GM21526 (cell line): ENCODE measurements around the gene L3MBTL4.

Experiments used
- ATAC-seq: cut with Tn5 transposase; IDR thresholded peaks from one replicate; pipeline ENCODE4 v1.9.1; 2021; ENCODE audit warnings: moderate library complexity; ENCODE audit not compliant: unreplicated experiment, low FRiP score

L3MBTL4 gene

DNA sequence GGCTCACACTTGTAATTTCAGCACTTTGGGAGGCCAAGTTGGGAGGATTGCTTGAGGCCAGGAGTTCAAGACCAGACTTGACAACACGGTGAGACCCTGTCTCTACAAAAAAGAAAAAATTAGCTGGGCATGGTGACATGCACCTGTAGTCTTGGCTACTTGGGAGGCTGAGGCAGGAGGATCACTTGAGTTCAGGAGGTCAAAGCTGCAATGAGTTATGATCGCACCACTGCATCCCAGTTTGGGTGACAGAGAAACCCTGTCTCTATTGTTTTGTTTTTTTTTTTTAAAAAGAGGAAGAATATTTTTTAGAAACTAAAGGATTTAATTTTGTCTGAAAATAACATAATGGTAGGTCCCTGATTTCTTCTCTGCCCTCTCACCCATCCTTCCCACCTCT lies 440.0 kb downstream of the L3MBTL4 start:
- ATAC-seq, result no peak

DNA sequence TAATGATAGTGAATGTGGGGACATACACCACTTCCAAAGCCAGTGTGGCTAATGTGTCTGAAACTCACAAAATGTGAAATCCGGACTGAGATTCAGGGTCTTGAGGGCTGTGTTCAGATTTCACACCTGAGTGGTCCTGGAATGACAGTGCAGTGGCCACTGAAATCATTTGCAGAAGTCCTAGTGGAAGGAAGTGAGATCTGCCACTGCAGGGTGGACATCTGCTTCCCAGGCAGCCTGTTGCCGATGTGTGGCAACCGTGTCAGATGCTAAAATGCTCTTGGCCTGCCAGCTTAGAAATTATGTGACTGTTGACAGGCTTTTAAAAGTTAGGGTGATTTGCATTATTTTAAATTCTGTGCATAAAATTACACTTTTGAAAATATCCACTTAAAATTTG lies 441.6 kb downstream of the L3MBTL4 start:
- ATAC-seq, result no peak

DNA sequence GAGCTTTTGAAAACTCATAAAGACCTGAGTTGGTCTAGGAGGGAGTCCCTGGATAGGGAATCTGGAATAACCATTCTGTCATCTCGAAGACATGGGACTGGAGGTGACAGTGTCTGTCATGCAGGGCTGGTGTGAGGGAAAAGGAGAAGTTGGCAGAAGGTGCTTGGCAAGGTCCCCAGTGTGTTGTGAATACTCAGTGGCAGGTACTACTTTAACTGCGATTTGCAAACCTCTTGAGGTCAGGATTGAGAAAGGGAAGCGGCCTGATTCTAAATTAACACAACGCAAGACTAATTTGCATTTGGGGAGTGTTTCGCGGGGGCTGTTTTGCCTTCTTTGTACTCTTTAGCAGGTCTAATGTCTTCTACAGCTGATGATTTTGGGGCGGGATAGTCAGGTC lies 442.4 kb downstream of the L3MBTL4 start:
- ATAC-seq, result peak; percentile 49

DNA sequence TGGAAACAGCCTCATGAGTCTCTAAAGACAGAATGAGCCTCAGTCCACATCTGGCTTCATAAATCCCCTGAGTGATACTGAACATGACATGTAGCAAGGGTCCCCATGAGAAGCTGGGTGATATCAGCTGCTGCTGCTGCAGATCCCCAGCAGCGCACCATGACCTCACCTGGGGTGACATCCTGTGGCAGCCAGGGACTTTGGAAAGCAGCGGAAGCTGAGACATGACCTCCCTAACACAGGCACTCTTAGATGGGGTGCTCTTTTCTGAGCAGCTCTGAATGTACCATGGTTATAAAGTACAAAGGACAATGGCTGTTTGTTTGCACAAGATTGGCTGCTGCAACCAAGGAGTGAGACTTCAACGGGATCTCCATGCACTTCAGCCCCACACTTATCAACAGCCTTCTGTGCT lies 444.7 kb downstream of the L3MBTL4 start:
- ATAC-seq, result no peak

DNA sequence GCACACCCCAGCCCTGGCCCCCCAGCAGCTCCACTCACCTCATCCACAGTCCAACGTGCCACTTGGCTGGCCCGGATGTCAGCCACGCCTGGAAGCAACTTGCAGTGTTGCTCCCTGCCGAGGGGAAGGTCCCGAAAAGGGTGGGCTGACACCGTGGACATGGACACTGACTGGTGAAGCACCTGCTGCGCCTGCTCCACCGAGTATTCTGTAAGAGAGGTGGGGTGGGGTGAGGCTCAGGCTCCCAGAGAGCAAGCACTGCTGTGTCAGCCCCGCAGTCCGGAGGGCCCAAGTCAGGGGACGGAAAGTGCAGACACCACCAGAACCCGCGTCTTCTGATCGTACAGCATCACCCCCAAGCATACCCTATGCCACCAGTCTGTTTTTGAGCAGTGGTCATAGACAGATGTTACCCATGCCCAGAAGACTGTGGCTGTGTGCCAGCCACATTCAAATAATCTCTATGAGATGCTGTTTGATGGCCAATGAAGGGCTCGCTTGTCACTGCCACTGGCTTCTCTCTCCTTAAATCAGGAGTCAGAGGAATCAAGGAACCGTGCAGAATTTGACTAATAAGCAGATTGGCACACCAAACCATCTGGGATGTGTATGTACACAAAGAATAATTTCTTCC lies 445.2 kb downstream of the L3MBTL4 start:
- ATAC-seq, result no peak

DNA sequence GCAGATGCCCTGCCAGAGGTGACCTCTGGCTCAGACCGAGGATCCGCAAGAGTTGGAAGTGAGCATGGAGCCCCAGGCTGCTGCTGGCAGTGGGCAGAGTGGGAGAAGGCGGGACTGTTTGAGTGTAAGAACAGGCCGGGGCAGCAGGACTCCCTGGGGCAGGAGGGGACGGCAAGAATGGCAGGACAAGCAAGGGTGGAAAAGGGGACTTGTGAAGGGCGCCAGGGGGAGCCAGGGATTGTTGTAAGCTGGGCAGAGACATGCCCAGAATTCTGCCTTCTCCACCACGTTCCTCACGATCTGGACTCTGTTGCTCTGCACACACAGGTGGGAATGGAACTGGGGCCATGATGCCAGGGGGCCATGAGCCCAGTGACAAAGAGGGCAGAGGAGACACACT lies 447.0 kb downstream of the L3MBTL4 start:
- no peak for ATAC-seq

DNA sequence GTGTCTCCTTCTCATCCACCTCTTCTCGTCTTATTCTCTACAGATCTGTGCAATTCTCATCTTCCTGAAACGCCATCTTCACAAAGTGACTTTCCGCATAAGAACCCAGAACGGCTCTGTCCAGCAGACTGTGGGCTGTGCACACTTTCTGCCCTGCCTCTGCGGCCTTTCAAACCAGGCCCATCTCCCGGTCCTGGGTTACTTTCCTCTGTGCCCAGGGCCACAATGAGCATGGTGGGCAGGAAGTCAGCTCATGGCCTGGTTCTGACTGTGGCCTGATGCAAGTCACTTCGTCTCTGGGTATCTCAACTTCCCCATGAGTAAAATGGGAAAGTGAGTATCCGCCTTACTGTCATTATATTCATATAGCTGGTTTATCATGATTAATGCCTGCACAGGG lies 447.7 kb downstream of the L3MBTL4 start:
- ATAC-seq, result no peak

DNA sequence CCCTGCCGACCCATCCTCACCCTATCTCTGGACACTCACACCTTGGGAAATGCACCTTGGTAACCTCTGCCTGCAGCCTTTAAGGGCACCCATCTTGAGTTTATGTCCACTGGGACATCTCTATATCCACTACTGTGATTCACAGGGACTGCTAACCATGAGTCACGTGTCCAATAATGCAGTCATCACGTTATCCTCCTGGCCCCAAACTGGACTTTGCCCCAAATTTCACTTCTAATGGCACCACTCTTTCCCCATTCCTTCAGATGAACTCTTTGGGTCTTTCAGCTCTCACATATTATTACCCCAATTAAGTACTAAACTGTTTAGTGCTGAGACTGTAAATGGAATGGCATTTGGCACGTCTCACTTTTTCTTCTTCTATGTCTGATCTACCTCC lies 448.2 kb downstream of the L3MBTL4 start:
- ATAC-seq, result no peak

DNA sequence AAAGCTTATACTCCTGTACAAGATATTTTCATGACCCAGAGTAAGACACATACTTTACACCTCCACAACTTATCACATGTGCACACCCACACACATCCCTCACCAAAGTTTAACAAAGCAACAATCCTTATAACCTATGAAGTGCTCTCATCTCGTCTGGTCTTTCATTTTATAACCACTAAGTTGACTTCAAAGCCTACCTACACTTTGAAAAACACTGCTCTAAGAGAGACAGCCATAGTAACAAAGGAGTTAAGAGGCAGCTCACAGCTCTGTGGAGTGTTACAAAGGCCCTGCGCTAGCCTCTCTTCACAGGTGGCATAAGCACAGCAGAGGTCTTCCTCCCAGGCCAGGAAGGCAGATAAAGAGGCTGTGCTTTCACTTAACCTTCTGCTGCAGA lies 449.7 kb downstream of the L3MBTL4 start:
- ATAC-seq, result no peak

DNA sequence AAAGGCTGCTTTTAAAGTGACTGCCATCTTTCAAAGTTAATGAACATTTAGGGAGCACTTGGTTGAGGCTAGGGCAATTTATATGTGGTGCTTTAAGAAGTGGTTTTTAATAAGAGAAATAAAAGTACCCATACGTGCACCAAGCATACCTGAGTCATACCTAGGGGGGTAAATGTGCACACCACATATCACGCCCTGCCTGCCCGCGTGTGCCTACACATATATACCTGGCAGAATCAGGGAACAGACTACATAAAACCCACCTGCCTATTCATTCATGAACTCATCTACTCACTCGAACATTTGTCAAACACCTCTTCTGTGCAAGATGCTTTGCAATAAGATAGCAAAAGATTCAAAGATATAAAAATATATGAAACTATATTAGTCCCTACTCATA lies 450.1 kb downstream of the L3MBTL4 start:
- ATAC-seq, result no peak

DNA sequence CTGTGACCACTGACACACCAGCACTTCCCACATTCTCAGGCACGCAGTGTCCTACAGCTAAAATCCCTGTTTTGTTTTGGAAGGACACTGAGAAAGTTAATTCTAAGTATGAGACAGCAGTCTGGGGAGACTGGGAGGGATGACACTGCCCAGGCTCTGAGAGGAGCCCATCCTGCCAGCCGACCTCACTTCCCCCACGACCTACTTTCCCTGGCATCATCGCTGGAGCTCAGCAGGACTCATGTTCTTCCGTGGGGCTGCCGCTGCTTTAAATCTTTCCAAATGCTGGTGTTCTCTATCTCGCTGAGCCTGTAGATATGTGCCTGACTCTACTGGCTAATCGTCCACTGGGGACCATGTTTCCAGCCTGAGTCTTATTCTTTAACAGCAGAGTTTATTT lies 450.6 kb downstream of the L3MBTL4 start:
- no peak for ATAC-seq

DNA sequence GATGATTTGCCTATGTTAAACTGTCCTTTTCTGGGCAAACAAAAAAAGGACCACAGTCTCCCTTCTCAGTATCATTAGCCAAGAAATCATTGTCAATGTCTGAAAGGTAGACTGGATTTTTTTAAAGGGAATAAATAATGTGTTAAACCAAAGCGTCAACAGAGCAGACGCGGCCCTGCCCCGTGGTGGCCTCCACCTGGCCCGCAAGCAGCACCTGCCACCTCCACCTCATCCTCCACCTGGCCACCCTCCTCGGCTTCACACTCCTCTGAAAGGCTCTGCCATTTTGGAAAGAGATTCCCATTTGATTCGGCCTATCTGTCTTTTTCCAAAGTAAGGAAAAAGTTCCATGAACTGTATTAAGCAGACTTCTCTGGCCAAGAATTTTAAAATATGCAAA lies 451.4 kb downstream of the L3MBTL4 start:
- ATAC-seq, result no peak

DNA sequence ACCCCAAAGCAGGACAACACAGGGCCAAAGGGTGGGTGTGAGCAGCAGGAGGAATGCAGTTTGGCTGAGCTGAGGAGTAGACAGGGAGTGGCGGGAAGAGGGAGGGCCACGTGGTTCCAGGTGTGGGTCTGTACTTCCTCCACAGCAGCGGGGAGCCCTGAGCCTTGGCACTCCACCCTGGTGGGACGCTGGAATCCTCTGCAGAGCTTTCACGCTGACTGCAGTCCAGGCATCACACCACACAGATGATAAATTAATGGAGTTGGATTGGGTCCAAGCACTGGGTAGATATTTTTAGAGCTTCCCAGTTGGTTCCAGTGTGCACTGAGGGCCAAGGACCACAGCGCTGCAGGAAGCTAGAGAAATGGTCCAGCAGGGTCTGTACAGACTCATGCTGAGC lies 452.3 kb downstream of the L3MBTL4 start:
- ATAC-seq, result no peak

DNA sequence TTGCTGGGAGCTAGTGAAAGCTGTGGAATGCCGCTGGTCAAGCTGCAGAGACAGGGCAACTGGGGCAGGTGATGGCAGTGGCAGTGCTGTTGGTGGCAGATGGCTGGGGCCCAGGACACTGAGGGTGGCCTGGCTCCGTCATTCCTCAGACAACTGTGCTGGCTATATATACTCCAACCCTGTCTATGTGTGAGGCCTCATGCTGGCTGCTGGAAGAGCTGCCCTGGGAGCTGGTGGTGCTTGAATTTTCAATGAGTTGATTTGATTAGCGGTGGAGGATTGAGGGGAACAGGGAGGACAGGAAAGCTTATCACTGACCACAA lies 452.9 kb downstream of the L3MBTL4 start:
- ATAC-seq, result no peak

DNA sequence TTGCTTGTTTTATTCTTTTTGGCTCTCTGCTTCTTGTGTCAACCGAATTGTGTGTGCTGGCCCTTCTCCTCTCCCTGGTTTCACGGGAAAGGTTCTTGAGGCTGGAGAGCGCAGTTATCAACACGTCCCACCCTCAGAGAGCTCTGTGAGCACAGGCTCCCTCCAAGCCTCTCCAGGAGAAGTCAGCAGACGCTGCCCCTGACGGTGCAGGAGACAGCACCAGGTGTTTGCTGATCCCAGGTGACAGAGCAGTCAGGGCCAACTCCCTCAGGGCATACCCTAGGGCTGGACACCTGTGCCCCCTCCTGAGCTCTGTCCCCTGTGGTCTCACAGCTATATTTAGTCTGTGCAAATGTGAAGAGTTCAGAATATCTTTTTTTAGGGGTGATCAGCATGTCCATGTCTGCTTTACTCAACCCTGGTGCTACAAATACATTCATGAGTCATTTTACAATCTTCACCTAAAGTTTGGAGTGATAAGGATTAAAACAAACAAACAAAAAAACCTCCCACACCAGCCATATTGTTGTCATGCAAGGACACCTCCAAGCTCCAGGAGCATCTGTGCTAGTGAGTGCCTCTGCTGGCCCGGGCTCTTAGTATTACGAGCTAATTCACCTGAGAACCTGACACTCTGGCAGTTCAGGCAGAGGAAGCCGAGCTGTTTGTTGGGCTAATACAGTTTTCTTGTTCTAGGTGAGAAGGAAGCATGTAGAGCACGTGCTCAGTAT lies 453.4 kb downstream of the L3MBTL4 start:
- ATAC-seq, result no peak

DNA sequence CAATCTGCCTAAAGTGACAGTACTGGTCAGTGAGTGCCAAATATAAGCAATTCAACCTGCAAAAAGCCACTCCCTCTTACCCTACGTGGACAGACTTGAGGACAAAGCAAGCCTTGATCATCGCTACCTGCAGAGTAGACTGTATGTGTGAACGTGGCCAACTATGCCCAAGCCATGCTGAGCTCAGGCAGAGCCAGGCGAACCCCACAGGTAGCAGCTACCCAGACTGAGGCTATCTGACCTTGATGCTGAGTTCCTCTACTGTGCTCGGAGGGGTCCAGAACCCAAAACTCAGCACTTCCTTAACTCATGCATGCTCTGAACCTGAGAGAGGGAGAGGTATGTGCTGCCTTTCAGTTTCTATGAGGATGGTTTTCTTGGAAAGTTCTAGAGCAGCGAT lies 455.9 kb downstream of the L3MBTL4 start:
- ATAC-seq, result no peak

DNA sequence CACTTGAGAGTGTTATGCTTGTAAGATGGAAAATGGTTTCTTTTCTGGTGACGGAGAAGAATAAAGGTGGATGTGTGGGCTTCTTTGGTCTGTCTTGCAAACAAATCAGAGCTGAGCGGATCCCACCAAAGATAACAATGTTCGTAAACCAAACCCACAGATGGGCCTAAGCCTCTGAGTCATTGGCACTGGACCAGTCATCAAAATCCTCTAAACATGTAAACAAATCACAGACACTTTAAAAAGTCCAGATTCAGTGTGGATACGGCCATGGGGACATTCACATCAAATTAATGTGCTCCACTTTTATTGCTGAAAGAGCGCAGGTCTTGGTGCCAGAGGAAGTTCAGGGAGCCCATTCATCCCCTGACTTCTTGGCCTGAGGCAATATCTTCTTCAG lies 458.9 kb downstream of the L3MBTL4 start:
- no peak for ATAC-seq

DNA sequence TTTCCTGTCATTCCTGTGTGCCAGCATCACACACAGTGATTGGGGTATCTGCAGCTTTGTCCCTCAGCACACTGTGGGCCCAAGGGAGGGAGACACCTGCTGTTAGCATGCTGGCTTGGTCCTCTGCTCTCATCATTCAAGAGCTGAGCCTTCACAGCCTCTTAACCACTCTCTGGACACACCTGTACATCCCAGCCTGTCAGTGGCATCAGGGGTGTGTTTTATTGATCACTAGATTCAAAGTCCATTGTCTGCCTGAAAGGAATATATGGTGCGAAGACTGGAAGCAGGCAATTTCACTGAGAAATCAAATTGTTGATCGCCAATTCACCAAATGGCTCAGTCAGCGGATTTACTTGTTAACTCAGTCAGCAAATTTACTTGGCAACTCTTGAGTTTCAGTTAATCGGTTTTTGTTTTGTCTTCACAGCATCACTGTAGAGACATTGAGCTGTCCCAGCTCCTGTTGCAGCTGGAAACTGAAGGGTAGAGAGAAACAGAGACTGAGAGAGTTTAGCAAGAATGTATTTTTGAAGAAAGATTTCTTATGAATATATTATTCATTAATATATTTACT lies 463.1 kb downstream of the L3MBTL4 start:
- no peak for ATAC-seq

DNA sequence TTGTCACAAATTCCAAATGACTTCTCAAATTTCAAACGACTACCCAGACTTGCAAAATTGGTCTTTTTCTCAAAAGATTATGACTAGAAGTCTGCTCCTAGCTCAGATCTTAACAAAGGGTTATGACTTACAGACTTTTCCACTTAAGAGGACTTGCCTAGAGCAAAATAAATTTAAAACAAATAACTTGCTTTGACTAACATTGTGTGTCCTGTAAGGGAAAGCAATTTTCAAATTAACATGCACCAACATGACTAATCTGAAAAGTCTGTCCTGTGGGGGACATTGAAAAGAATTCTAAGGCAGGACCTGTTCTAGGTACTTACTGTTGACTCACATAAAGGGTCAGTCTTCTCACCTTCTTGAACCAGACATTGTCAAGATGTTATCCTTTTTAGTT lies 465.9 kb downstream of the L3MBTL4 start:
- ATAC-seq, result no peak

DNA sequence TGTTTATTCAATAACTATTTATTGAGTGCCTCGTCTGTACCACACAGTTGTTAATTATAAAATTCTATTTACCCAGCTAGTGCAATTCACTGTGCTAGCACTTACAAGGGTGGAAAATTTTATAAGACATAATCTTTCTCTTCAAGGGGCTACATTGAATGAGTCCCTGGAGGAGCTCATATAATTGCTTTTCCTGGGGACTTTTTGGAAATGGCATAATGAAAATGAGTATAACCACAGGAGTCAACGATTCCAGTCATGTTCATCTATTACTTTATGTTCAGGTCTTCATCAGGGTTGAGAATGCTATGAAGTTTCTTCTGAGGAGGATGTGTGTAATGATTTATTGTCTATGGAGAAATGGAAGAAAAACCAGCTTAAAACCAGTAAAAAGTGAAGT lies 466.5 kb downstream of the L3MBTL4 start:
- no peak for ATAC-seq

DNA sequence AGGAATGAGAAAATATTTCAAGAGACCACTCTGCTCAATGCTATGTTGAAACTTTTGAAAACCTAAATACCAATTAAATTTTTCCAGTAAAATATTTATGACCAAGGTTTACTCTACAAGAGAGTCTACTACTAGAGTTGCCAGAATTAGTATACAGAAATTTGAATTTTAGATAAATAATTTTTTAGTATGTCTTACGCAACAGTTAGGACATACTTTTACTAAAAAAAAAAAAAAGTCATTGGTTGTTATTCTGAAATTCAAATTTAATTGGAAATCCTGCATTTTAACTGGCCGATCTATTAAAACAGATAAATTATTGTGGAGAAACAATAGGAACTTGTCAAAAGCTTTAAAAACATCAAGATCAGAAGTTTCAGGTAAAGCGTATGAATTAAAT lies 470.3 kb downstream of the L3MBTL4 start:
- ATAC-seq, result no peak

DNA sequence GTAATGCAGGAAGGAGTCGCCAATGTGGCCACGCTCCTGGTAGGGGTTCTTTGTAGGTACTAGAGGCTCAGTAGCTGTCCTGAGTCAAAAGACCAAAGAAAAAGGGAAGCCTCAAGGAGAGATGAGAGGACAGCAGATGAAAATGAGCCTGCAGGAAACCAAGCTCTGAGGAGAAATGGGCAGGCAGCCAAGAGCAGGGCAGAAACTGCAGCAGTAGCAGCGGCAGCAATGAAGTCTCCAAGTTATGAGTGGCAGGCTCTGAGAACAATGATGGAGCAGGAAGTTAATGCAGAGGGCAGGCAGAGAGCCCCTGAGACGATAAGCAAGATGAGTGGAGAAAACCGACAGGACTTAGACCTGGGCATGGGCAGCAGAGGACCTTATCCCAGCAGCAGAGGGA lies 471.2 kb downstream of the L3MBTL4 start:
- ATAC-seq, result no peak
